A549 (cell line): ENCODE data around the gene ZNF496. TPM values are rescaled to one million over a fixed set of nuclear protein-coding genes. Genes with fewer than 3 reads are reported as not detected.

Source experiments
- polyA plus RNA-seq, 4 experiments: library from polyadenylated mRNA; depleted of rRNA in 3 of 4; stranded (reverse); fragments of >200 nt; fragmentation: RNase III in 1 of 4; extraction: RNeasy Plus Mini Kit Qiagen cat#74134 plus additional on column Dnase treatment in 1 of 4; gene quantifications; 2 replicates in 3 of 4; 3 replicates in 1 of 4; pipeline ENCODE4 v1.2.3, GENCODE V29; 2011 to 2017
- small RNA-seq, 6 experiments: library from RNA; depleted of rRNA; stranded (forward); fragments of <200 nt; gene quantifications; one replicate each; pipeline ENCODE3, GENCODE V24; 2012

Gene ZNF496
- polyA plus RNA-seq, 2 of the 4 experiments (the other 2 are of a cell fraction) = 13.1 to 16.1 TPM

Small RNA genes within 50 kb of the gene (small RNA-seq; reads per million reads assigned to genes)
- 0 reads per million in 6 experiments for gene RF00019

Other genes starting within 250 kb of the ZNF496 start
- 5.3 and 5.4 TPM in 2 replicates for gene ZNF669, start 227.5 kb downstream of the ZNF496 start, polyA plus RNA-seq (2011; rRNA removed)
- gene ZNF669, start 227.5 kb downstream of the ZNF496 start, polyA plus RNA-seq (2017; fragmentation: RNase III; extraction: RNeasy Plus Mini Kit Qiagen cat#74134 plus additional on column Dnase treatment) = 3.6 to 3.7 TPM (median 3.6 TPM) in 3 replicates
- 6.4 and 6.5 TPM in 2 replicates for gene ZNF124, start 159.8 kb downstream of the ZNF496 start, polyA plus RNA-seq (2011; rRNA removed)
- 4.4 to 5.5 TPM (median 5.3 TPM) in 3 replicates for gene ZNF124, start 159.8 kb downstream of the ZNF496 start, polyA plus RNA-seq (2017; fragmentation: RNase III; extraction: RNeasy Plus Mini Kit Qiagen cat#74134 plus additional on column Dnase treatment)
- not detected in 2 replicates for gene VN1R5, start 75.8 kb downstream of the ZNF496 start, polyA plus RNA-seq (2011; rRNA removed)
- gene VN1R5, start 75.8 kb downstream of the ZNF496 start, polyA plus RNA-seq (2017; fragmentation: RNase III; extraction: RNeasy Plus Mini Kit Qiagen cat#74134 plus additional on column Dnase treatment) = not detected in 3 replicates
- not detected in 2 replicates for gene NLRP3, start 84.3 kb upstream of the ZNF496 start, polyA plus RNA-seq (2011; rRNA removed)
- gene NLRP3, start 84.3 kb upstream of the ZNF496 start, polyA plus RNA-seq (2017; fragmentation: RNase III; extraction: RNeasy Plus Mini Kit Qiagen cat#74134 plus additional on column Dnase treatment) = not detected in 3 replicates
- not detected in 2 replicates for gene OR2B11, start 126.2 kb upstream of the ZNF496 start, polyA plus RNA-seq (2011; rRNA removed)
- gene OR2B11, start 126.2 kb upstream of the ZNF496 start, polyA plus RNA-seq (2017; fragmentation: RNase III; extraction: RNeasy Plus Mini Kit Qiagen cat#74134 plus additional on column Dnase treatment) = not detected in 3 replicates
- not detected in 2 replicates for gene OR2C3, start 204.6 kb upstream of the ZNF496 start, polyA plus RNA-seq (2011; rRNA removed)
- gene OR2C3, start 204.6 kb upstream of the ZNF496 start, polyA plus RNA-seq (2017; fragmentation: RNase III; extraction: RNeasy Plus Mini Kit Qiagen cat#74134 plus additional on column Dnase treatment) = not detected in 3 replicates
- not detected in 2 replicates for gene GCSAML, start 217.3 kb upstream of the ZNF496 start, polyA plus RNA-seq (2011; rRNA removed)
- not detected in 3 replicates for gene GCSAML, start 217.3 kb upstream of the ZNF496 start, polyA plus RNA-seq (2017; fragmentation: RNase III; extraction: RNeasy Plus Mini Kit Qiagen cat#74134 plus additional on column Dnase treatment)